GM21515 (cell line): ENCODE data around the gene SCMH1.

ENCODE experiments used
- ATAC-seq: cut with Tn5 transposase; IDR thresholded peaks from one replicate; pipeline ENCODE4 v1.9.1; 2021; ENCODE audit not compliant: unreplicated experiment

Gene SCMH1

DNA sequence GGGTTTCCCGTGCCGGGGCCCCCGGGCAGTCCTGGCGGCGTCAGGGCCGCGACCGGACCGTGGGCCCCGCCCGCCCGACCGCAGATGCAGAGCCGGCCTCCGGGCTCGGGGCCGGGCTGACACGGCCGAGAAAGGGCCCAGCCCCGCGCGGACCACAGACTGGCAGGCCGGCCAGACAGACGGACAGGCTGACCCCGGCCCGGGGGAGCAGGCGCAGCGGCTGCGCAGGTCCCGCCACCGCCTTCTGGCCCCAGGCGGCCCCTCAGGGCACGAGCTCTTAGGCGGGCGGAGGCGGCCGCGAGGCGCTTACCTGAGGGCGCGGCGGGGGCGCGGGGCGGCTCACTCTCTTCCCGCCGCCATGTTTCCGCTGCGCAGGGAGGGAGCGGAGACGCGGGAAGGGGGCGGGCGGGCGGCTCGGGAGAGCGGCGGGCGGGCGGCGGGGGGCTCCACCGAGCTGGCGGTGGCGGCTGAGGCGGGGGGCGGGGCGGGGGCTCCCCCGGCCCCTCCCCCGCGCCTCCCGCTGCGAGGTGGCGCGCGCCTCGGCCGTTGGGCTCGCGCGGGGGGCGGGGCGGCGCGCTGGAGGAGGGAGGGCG, at the start of gene SCMH1:
Gene SCMH1, minus strand, starts transcription at position 558 of the 593 bp plus-strand sequence. CDS start 56,173 bp downstream, outside the sequence.
- ATAC-seq, result peak; percentile 40

DNA sequence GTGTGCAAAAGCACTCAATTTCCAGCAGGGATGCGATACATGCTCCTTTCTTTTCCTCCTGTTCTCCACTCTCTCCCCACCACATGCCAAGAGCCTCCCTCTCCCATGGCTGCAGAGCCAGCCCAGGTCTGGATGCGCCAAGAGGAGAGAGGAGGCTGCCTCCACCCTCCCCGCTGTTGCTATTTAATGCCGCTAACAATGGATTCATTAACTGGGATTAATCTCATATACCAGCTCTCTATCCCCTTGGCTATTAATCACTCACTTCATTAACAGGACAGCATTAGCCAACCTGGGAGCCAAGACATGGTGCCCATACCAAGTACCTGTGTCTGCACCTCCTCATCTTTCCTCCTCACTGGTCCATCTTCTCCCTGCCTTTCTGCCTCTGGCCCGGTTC, 49.1 kb upstream of the SCMH1 start:
- ATAC-seq, result no peak

DNA sequence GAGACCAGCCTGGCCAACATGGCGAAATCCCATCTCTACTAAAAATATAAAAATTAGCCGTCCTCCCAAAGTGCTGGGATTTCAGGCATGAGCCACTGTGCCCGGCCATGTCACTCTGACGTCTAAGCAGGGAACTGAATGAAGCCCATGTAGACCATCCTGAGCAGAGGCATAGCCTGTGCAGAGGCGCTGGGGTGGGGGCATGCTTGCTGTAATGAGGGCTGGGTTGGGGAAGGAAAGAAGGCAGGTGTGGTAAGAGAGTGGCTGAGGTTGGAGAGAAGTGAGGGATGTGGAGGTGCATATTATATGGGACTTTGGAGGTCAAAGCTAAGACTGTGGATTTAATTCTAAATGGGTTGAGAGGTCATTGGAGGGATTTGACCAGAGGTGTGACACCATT, 47.1 kb upstream of the SCMH1 start:
- no peak for ATAC-seq

DNA sequence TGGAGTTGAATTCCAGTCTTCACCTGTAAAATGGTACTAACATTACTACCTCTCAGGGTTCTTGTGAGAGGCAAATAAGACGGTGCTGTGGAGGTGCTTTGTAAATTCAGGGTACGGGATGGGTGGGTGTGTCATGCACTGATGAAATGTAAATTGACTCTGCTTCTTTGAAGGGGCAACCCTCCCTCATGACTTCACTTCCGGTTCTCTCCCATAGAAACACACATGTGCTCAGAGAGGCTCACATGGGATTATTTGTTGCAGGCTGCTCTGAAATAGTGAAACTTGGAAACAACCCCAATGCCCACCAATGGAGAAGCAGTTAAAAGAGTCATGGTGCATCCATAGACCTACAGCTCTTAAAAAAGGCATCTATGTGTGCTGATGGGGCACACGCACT, 44.9 kb upstream of the SCMH1 start:
- no peak for ATAC-seq

DNA sequence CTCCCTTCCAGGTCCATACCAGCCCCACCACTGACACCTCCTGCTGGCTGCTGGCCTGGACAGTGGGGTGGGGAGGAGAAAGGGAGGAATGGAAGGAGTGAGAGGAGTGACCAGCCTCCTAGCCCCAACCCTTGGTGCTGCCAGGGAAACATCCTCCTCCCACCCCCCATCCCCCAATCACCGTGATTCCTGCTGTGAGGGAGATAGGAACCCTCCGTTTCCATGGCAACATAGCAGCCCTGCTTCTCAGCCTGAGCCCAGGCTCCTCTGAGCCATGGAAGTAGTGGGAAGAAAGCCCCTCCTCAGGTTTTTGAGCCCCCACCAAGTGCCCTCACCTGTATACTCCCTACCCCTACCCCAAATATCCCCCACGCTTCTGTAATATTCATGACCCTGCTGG, 44.4 kb upstream of the SCMH1 start:
- ATAC-seq, result no peak

DNA sequence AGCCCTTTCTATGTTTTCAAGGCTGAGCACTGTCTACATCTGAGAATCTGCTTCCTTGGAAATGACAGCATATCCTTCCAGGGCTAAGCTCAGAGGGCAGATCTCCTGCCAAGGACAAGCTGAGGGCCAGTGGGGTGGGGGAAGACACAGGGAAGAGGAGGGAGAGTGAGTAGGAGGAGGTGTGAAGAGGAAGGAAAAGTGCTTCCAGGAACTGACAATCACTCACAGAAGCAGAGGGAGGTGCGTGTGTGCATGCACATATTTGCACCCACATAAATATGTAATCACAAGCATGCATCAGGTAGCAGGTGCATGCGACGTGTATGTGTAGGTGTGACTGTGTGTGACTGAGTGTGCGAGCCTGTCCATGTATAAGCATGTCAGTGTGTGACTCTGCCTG, 43.7 kb upstream of the SCMH1 start:
- no peak for ATAC-seq

DNA sequence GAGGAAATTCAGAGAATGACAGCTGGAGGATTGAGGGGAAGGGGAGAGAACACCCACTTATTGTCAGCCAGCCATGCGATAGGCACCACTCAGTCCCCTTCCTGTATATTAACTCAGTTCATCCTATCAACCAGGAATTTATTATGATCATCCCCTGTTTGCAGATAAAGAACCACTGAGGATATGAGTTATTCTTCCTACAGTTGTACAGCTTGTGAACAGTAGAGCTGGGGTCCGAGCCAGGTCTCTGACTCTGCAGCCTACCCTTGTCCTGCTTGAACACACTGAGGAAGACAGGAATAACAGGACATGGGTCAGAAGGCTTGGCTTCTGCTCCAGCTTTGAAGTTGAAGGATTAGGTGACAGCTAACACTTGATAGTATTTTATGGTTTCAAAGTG, 42.0 kb upstream of the SCMH1 start:
- no peak for ATAC-seq

DNA sequence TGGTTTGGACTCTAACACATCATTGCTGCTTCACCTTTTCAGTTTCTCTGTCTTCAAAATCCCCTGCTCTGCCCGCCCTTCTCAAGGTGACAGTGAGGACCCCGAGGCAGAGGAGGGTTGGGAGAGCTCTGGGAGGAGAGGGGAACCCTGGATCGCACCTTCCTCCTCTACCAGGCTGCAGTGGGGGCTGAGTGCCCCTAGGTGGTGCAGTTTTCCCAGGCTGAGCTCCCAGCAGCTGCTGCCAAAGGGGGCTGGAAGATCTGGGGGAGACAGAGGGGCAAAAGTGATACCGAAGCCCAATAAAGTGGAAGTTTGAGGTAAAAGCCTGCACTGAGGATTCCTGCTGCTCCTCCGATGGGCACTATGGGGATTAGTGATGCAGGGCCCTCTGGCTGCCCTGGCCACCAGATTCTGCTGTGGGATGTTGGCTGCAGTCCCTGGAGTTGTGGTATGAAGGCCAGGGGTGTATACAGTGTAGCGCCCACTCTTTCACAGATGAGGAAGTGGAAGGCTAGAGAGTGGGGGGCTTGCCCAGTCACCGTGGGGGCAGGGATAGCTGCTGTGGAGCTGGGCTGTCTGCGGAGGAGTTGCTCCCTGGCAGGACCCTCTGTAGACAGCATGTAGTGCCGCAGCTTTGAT, 40.7 kb upstream of the SCMH1 start:
- ATAC-seq, result no peak

DNA sequence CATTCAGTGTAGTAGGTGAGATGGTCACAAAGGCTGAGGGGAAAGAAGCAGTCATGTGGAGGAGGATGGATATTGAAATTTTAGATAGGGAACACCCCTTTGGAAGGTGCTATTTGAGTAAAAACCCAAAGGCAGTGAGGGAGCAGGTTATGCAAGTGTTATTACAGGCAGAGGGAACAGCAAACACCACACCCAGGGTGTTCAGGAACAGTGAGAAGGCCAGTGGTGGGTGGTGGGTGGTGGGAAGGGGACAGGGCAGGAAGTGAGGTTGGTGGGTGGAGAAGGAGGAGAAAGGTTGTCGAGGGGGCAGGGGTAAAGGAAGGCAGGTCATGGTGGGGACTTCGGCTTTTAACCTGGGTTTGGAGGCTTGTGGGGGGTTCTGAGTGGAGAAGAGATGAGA, 39.2 kb upstream of the SCMH1 start:
- no peak for ATAC-seq

DNA sequence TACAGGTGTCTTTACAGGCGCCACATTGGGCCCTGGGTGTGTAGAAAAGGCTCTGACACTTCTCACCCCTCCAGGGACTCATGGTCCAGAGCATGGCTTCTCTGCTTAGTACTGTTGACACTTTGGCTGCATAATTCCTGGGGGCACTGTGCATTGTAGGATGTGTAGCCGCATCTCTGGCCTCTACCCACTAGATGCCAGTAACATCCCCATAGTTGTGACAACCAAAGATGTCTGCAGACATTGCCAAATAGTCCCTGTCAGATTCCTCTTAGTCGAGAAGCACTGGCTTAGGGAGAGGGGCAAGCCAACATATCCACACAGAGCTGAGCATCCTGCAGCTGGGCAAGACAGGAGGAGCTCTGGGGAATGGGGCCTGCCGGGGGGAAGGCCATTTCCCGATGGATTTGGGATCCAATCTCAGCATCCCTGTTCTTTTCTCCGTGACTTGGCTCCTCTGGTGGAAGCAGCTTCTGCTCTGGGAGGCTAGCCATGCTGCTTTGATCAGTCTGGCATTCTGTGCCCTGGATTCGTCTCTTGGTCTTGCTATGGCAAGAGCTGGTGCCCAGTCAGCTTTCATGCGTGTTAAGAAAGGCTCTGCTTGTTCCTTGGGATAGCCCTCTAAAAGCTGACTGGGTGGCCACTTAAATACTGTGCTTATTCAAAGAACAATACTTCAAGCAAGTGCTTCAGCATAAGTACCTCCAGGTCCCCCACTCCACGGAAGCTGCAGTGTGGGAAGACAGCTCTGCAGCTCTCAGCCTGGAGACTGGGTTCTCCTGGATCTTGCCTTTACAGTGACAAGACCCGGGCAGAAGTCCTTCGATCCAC, 38.3 kb upstream of the SCMH1 start:
- no peak for ATAC-seq

DNA sequence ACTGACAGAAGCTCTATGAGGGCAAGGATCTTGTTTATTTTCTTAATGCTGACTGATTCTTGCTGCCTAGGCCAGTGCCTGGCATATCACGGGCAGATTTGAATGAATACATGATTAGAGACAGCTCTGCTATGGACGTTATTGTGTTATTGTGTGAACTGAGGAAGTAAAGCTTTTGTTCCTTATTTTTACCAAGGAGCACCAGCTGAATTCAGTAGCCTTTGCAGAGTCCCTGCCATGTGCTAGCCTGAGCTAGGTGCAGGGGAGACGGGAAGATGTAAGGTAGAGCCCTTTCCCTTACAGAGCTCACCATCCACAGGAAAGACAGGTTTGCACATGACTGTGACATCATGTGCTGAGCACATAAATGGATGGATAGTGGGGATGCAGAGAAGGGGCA, 36.0 kb upstream of the SCMH1 start:
- ATAC-seq, result no peak

DNA sequence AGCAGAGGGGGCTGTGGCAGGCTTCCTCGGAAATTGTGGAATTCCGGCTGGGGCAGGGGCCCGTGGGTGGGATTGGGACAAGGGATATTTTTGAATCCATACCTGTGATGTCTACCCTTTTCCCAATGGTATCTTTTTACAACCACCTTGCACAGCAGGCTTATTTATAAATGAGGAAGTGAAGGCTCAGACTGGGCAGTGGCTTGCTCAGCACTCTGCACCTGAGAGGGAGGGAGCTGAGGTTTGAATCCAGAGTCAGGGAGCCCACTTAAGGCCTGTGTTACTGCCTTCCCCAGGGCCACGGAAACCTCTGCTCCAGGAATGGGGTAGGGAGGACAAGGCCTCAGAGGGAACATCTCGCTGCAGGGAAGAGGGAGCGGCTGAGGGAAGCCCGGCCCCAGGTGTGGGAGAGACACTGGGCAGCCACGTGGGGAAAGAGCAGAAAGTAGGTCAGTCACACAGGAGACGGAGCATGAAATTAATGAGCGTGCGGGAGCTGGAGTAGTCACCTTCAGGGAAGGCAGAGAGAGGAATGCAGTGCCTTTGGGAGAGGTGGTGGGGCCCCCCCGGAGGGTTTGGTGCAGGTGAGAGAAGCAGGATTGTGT, 35.4 kb upstream of the SCMH1 start:
- no peak for ATAC-seq

DNA sequence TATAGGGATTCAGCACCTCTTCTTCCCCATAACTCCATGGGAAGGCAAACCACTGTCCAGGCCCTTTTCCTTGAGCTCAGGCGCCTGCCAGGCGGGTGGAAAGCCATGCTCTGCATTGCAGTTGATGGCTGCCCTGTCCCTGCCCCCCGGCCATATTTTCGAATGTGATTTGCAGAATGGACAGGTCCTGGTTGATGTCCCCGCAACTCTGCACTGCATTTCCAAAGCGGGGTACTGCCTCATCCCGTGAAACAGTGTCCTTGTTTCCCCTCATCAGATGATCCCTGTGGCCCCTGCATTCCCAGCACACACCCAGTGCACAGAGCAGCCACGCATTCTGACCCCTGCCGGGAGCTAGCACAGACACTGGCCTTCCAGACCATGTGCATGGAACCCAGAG, 33.7 kb upstream of the SCMH1 start:
- ATAC-seq, result no peak

DNA sequence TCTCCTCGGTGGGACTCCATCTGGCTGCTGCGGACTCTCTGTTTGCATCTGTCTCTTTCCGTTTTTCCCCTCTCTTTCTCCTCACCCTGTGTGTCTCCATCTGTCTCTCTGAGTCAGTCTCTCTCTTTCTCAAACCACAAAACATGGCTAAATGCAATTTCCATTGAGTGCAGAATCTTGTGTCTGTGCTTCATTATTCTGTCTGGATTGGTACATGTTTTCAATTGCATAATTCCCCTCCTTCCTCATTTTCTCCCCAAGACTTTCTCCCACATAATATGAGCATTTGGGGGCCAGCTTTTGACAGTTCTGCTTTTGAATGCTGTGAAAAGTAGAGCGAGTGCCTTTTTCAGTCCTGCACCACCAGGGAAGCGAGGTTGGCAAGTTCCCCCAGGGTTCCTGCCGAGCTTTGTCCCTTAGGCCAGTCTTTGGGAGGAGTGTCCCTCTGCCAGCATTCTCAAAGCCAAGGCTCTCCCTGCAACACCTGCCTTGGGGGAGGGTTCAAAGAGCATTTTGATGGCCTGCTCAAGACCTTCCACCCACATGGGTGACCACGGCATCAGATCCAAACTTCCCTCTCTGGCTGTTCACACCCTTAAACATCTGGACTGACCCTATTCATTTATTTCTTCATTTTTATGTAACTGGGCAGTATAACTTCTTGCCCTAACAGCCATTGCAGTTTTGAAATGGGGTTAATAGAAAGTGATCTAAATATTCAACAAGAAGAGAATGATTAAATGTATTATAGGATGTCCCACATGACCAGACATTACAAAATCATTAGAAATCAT, 32.8 kb upstream of the SCMH1 start:
- ATAC-seq, result no peak

DNA sequence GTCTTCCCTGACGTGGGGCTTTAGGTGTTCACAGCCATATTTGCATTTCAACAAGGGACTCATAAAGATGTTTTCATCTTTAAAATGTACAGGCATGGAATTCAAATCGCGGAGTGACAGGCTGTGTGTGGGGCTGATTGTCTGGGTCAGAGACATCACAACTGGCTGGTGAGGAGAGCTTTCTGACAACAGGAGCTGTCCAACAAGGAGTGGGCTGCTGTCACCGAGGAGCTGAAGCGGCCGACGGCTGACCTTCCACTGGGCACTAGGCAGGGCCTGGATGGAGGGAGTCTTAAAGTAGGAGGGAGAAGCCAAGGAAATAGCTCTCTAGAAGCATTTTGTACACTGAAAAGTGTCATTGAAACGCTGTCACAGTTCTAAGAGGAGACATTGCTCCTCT, 30.5 kb upstream of the SCMH1 start:
- ATAC-seq, result no peak

DNA sequence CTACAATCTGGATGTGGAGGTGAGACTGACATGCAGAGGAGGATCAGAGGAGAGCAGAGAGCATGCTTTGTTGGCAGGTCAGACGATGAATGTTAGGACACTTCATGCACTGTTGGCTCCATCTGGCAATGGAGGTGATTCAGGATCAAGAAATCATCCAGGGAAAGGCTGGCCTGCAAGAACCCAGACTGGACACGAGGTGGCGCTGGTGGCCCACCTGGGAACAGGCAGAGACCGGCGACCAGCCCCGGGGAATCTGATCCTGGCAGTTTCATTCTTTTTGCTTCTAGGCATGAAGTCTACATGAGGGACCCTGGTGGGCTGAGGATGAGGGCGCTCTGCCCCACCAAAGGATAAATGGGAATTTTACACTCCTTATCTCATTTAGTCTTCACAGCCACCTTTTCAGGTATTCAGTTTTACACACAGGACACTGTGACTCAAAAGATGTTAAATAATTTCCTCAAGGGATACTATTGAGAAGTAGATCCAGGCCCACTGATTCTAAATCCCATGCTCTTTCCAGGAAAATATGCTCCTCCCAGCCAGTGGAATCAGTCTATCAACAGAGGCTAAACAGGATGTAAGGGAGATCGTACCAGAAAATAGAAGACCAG, 26.2 kb upstream of the SCMH1 start:
- no peak for ATAC-seq

DNA sequence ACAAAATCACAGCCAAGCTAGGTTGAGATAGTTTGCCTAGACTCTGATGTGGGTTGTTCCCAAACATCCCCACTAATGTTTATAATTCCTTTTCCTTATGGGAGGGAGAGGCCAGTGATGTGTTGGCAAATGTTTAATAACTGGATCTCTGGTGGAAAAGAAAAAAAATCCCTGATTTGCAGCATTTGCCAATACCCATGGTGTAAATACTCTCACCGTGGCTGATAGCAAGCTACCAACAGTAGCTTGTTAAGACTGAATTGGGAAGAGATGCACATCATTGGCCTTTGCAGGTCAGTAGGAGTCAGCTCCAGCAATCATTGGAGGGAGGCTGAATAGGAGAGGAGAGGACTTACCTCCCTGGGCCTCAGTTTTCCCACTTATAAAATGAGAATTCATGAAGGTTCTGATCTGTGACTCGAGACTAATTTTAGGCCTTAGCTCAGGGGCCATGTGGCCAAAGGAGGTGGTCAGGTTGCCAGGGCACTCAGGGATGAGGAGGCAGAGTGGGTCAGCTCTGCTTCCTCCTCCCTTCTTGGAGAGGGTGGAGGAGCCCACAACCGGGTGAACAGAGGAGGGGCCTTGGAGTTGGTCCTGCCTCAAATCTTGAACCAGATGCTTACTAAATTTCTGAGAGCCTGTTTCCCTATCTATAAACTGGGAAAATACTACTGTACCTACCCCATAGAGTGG, 20.0 kb upstream of the SCMH1 start:
- no peak for ATAC-seq

DNA sequence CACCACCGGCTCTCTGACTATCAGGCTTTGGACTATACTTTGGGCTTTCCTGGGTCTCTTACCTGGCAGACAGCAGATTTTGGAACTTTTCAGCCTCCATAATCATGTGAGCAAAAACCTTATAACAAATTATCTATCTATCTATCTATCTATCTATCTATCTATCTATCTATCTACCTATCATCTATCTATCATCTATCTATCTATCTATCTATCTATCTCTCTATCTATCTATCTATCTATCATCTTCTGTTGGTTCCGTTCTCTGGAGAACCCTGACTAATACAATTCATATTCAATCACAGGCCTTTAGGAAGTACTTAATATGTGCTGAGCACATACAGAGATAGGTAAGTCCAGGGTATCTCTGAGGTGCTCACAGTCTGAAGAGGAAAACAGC, 18.7 kb upstream of the SCMH1 start:
- no peak for ATAC-seq

DNA sequence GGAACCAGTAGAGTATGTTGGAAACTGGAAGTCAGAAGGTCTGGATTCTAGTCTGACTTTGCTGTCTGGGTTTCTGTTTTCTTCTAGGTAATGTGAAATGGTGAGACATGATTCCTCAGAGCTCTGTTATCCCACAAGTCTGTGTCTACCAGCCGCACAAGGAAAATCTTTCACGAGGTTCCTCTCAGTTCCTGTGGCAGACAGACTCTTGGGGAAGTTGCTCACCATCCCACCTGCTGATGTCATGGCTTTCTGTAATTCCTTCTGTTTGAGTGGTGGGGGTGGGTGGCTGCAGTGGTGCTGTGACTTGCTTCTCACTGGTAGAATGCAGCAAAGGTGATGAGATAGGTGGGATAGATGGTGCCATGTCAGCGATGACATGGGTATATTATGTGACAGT, 17.1 kb upstream of the SCMH1 start:
- ATAC-seq, result no peak

DNA sequence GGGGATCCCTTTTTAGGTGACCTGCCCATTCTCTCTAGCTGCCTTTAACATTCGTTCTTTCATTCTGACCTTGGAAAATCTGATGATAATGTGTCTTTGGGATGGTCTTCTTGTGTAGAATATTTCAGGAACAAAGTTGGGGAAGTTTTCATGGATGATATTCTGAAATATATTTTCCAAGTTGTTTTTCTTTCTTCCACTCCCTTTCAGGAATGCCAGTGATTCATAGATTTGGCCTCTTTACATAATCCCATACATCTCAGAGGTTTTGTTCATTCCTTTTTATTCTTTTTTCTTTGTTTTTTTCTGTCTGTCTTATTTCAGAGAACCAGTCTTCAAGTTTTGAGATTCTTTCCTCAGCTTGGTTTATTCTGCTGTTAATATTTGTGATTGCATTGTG, 13.9 kb upstream of the SCMH1 start:
- no peak for ATAC-seq
